ENCODE measurements around the gene TM6SF1.

TM6SF1 gene

GRCh38 chr15:83178869-83179325, 71.5 kb downstream of the TM6SF1 start:
- H3K27me3 ChIP-seq (ENCODE audit: low read depth, low read length), result no peaks in the 10 kb centered on the region
- H3K4me2 ChIP-seq (ENCODE audit: low read length), result no peak overlapping the region
- H3K36me3 ChIP-seq (replicated peaks; ENCODE audit: low read depth, low read length), result no peaks in the 10 kb centered on the region
- no peaks in the 10 kb centered on the region; the same call in 1 of the 2 replicates for H4K20me1 ChIP-seq (ENCODE audit: insufficient read depth, low read length)
- no peaks in the 10 kb centered on the region for H3K9me3 ChIP-seq (ENCODE audit: insufficient read depth, low read length)
- H3K9ac ChIP-seq (ENCODE audit: low read length), result no peak overlapping the region
- TF ChIP-seq CTCF (IDR thresholded peaks at IDR 0.05; ENCODE audit: low read depth, low read length), result no peak
- TF ChIP-seq EZH2phosphoT487 (IDR thresholded peaks at IDR 0.05; ENCODE audit: low read depth), result no peak
- no peaks in the 10 kb centered on the region for H3K79me2 ChIP-seq (ENCODE audit: low read length)
- H3K27ac ChIP-seq (ENCODE audit: low read length), result no peak overlapping the region
- no peak overlapping the region for H3K4me3 ChIP-seq (ENCODE audit: low read length)
- H2AFZ ChIP-seq (ENCODE audit: low read depth, low read length), result no peak overlapping the region
- H3K4me1 ChIP-seq (ENCODE audit: low read length), result no peaks in the 10 kb centered on the region

- Histone ChIP-seq H3K79me2 (ENCODE audit: low read length) (no peaks in the 10 kb centered on the region), H3K27ac (ENCODE audit: low read length) (no peak overlapping the region), H3K9me3 (ENCODE audit: insufficient read depth, low read length) (no peaks in the 10 kb centered on the region), H3K4me2 (ENCODE audit: low read length) (no peak overlapping the region), H4K20me1 (ENCODE audit: insufficient read depth, low read length) (no peaks in the 10 kb centered on the region; the same call in 1 of the 2 replicates), H3K4me1 (ENCODE audit: low read length) (no peaks in the 10 kb centered on the region), H3K27me3 (ENCODE audit: low read depth, low read length) (no peaks in the 10 kb centered on the region), H3K36me3 (replicated peaks; ENCODE audit: low read depth, low read length) (no peaks in the 10 kb centered on the region), H3K9ac (ENCODE audit: low read length) (no peak overlapping the region), H3K4me3 (ENCODE audit: low read length) (no peak overlapping the region), H2AFZ (ENCODE audit: low read depth, low read length) (no peak overlapping the region)
- TF ChIP-seq CTCF (IDR thresholded peaks at IDR 0.05; ENCODE audit: low read depth, low read length) (no peak), EZH2phosphoT487 (IDR thresholded peaks at IDR 0.05; ENCODE audit: low read depth) (no peak)
Observed at GRCh38 chr15:83185561-83185960, 78.1 kb downstream of the TM6SF1 start.

Data from OCI-LY3 (cell line).